Esophagus squamous epithelium (tissue), 5 donors: ENCODE results near the gene NEK4. TPM values are rescaled to one million over a fixed set of nuclear protein-coding genes. Genes with fewer than 3 reads are reported as not detected.

Experiments
- DNase-seq: peaks from one replicate; lab custom pipeline; 2025; lab: John Stamatoyannopoulos, UW
- H3K27ac ChIP-seq, 4 donors: fragments of 200-600 bp; sonication (generic); one replicate each; pipeline ENCODE4 v1.5.1; 2016 to 2019; ENCODE audit warnings: mild to moderate bottlenecking in 1 of 4
- H3K27me3 ChIP-seq, 4 donors: fragments of 200-600 bp; sonication (generic); 1 replicate in 3 of 4; 2 replicates in 1 of 4; pipeline versions ENCODE4 v1.5.1 to v1.6.0; 2017 to 2021; ENCODE audit warnings: antibody characterized with exemption in 1 of 4
- H3K36me3 ChIP-seq, 3 donors: fragments of 200-600 bp; sonication (generic); one replicate each; pipeline ENCODE4 v1.5.1; 2016 to 2019
- H3K4me1 ChIP-seq, 3 donors: fragments of 200-600 bp; sonication (generic); one replicate each; pipeline ENCODE4 v1.5.1; 2017 to 2019
- H3K4me3 ChIP-seq, 4 donors: fragments of 200-600 bp; sonication (generic); 1 replicate in 3 of 4; 2 replicates in 1 of 4; pipeline ENCODE4 v1.5.1; 2016 to 2019; ENCODE audit warnings: mild to moderate bottlenecking in 2 of 4, moderate library complexity in 1 of 4
- H3K9me3 ChIP-seq, 3 donors: fragments of 200-600 bp; sonication (generic); one replicate each; pipeline ENCODE4 v1.5.1; 2016 to 2019
- POLR2A ChIP-seq, 4 donors: fragments of 450-650 bp; IDR thresholded peaks; one replicate each; pipeline ENCODE4 v1.6.1; 2017; ENCODE audit warnings: antibody characterized with exemption in 4 of 4, mild to moderate bottlenecking in 4 of 4, moderate library complexity in 3 of 4
- WGBS, 2 donors: methylation state at CpG; one replicate each; pipeline ENCODE4 v1.1.5; 2018; 5-methylcytosine and 5-hydroxymethylcytosine counted together
- intact Hi-C: fragments of 100-400 bp; cut with DNase I; formaldehyde crosslinking; loops from one replicate; pipeline ENCODE4 v1.15.0; 2022
- total RNA-seq, 4 donors: library from RNA; depleted of rRNA; stranded (reverse); fragments of >200 nt; gene quantifications; one replicate each; pipeline ENCODE4 v1.1.0, GENCODE V29; 2016
- TF ChIP-seq, protein P1 (sequence below), 6 experiments: fragments of 450-650 bp in 4 of 6; fragments of 200-600 bp in 2 of 6; sonication (generic) in 2 of 6; IDR thresholded peaks; one replicate each; pipeline ENCODE4 v1.5.1; 2016 to 2019; ENCODE audit warnings: antibody characterized with exemption in 6 of 6, mild to moderate bottlenecking in 4 of 6, moderate library complexity in 4 of 6
- donor health status: DM: yes; HTN: yes; CAD: no.

The NEK4 gene
- total RNA-seq, 4 donors from 2014 or later = 8.0 to 16.6 (median 14.6) TPM

DNA sequence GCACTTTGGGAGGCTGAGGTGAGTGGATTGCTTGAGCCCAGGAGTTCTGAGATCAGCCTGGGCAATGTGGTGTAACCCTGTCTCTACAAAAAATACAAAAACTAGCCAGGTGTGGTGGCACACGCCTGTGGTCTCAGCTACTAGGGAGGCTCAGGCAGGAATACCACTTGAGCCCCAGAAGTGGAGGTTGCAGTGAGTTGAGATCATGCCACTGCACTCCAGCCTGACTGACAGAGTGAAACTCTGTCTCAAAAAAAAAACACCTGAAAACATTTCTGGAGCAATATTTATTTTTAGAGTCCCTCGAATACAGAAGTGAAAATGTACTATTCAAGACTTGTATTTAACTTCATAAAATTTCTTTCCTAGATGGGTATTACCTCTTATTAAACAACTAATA is 60.2 kb downstream of the NEK4 start:
- no peaks in the 10 kb centered on the region for H3K27me3 ChIP-seq
- peaks cover 11 to 28% (median 11%) of the 10 kb centered on the region in 3 donors for H3K4me1 ChIP-seq
- intact Hi-C loops = no loop called here
- no peak for DNase-seq
- TF ChIP-seq POLR2A (IDR thresholded peaks at IDR 0.05) = no peak
- TF ChIP-seq, protein P1, sequence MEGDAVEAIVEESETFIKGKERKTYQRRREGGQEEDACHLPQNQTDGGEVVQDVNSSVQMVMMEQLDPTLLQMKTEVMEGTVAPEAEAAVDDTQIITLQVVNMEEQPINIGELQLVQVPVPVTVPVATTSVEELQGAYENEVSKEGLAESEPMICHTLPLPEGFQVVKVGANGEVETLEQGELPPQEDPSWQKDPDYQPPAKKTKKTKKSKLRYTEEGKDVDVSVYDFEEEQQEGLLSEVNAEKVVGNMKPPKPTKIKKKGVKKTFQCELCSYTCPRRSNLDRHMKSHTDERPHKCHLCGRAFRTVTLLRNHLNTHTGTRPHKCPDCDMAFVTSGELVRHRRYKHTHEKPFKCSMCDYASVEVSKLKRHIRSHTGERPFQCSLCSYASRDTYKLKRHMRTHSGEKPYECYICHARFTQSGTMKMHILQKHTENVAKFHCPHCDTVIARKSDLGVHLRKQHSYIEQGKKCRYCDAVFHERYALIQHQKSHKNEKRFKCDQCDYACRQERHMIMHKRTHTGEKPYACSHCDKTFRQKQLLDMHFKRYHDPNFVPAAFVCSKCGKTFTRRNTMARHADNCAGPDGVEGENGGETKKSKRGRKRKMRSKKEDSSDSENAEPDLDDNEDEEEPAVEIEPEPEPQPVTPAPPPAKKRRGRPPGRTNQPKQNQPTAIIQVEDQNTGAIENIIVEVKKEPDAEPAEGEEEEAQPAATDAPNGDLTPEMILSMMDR (IDR thresholded peaks at IDR 0.05) = no peak
- peaks cover 0 to 46% (median 0%) of the 10 kb centered on the region in 3 donors for H3K36me3 ChIP-seq
- H3K4me3 ChIP-seq = no peak overlapping the region
- H3K9me3 ChIP-seq = no peaks in the 10 kb centered on the region
- 71 to 75% methylated on average over 2 of the region's 2 CpGs for WGBS, 2 donors
- H3K27ac ChIP-seq = no peak overlapping the region

DNA sequence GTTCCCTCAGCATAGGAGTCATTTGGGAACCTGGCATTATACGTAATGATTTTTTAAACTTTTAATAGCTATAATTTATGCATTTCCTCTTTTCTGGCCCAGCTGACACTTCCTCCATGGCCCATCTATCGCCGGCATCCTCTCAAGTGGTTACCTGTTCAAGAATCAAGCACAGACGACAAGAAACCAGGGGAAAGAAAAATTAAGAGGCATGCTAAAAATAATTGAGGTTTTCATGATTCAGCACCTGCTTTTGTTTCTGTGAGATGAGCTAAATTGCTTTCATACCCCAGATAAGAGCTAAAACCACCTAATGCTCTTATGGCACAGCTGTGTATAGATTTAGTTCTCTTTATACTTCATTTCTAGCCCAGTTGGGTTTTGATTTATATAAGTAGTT is 63.2 kb downstream of the NEK4 start:
- peak overlapping the region in 2 of 4 donors; percentile 84 to 96 for H3K27ac ChIP-seq
- H3K36me3 ChIP-seq = peaks cover 0 to 43% (median 0%) of the 10 kb centered on the region in 3 donors
- H3K27me3 ChIP-seq = no peaks in the 10 kb centered on the region
- no peaks in the 10 kb centered on the region for H3K9me3 ChIP-seq
- 54 to 65% methylated on average over 4 of the region's 4 CpGs for WGBS, 2 donors
- DNase-seq = no peak
- intact Hi-C loops = no loop called here
- peak overlapping the region in 3 of 4 donors; percentile 75 to 91 (median 77) for H3K4me3 ChIP-seq
- no peak for TF ChIP-seq POLR2A (IDR thresholded peaks at IDR 0.05)
- TF ChIP-seq, protein P1 (IDR thresholded peaks at IDR 0.05) = no peak
- H3K4me1 ChIP-seq = peaks cover 19 to 48% (median 24%) of the 10 kb centered on the region in 3 donors

DNA sequence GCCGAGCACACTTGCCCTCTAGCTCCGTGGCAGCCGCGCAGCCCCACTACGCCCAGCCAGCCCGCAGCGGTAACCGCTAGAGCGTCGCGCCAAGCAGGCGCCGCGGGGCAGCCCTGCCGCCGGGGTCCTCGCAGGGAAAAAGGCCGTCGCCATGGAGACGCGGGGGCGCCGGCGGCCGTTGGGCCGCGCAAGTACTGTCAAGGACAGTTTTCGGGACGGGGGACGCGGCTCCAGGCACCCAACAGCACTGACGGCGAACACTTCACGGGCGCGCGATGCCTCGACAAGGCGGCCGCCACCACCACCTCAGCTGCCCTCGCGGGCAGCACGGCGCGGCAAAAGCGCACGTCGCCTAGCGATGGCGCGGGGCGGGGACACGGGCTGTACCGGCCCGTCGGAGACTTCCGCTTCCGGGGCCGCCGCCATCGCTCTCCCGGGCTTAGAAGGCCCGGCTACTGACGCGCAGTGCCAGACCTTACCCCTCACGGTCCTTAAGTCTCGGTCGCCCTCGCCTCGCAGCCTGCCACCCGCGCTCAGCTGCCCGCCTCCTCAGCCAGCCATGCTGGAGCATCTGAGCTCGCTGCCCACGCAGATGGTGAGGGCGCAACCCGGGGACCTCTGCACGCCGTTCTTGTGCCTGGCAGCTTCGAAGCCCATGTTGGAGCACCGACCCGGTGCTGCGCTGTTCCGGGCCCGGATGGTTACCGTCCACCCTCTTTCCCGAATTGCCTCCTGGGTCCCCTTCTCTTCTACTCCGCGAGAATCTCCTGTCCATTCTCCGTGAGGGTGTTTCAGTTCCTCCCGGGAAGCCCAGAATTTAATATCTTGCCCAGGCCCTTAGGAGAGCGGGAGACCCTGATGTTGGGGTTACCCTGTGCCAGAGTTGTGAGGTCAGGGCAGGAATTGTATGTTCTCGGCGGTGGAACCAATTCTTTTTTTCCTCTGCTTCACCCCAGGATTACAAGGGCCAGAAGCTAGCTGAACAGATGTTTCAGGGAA is 64.8 kb downstream of the NEK4 start, which contains the start of the genes GLT8D1 and SPCS1:
GLT8D1 (minus strand) TSS at position 104 of the 999 bp plus-strand sequence. CDS start 5,331 bp downstream, outside the sequence.
SPCS1 (plus strand) TSS at position 419 of the 999 bp plus-strand sequence; CDS start at position 560, 141 bp downstream.
- H3K27ac ChIP-seq = peak within 1 kb of the TSS; percentile 84 to 96 (median 89)
- DNase-seq = peak; percentile 45
- peak within 1 kb of the TSS; percentile 75 to 91 (median 80) for H3K4me3 ChIP-seq
- no peaks in the 10 kb centered on the region for H3K27me3 ChIP-seq
- TF ChIP-seq, protein P1 (IDR thresholded peaks at IDR 0.05) = peak in 1 of 6 experiments; percentile 19
- peak in 2 of 4 donors; percentile 52 to 69 for TF ChIP-seq POLR2A (IDR thresholded peaks at IDR 0.05)
- peaks cover 19 to 48% (median 24%) of the 10 kb centered on the region in 3 donors for H3K4me1 ChIP-seq
- intact Hi-C loops = no loop called here
- H3K36me3 ChIP-seq = peaks cover 0 to 28% (median 0%) of the 10 kb centered on the region in 3 donors
- H3K9me3 ChIP-seq = no peaks in the 10 kb centered on the region
- 0 to 1% methylated on average over 34 to 39 of the region's 94 CpGs for WGBS, 2 donors

GRCh38 chr3:52705438-52705687 is 65.4 kb downstream of the NEK4 start:
- intact Hi-C loops = no loop called here
- Histone ChIP-seq H3K36me3 (peaks cover 0 to 27% (median 0%) of the 10 kb centered on the region in 3 donors), H3K4me3 (peak overlapping the region; percentile 75 to 91 (median 80)), H3K4me1 (peaks cover 19 to 48% (median 24%) of the 10 kb centered on the region in 3 donors), H3K9me3 (no peaks in the 10 kb centered on the region), H3K27ac (peak overlapping the region; percentile 84 to 96 (median 89)), H3K27me3 (no peaks in the 10 kb centered on the region)
- peak in 1 of 4 donors; percentile 57 for TF ChIP-seq POLR2A (IDR thresholded peaks at IDR 0.05)
- TF ChIP-seq, protein P1 (IDR thresholded peaks at IDR 0.05) = no peak
- peak; percentile 44 for DNase-seq
- 0% methylated on average over 4 of the region's 25 CpGs; no CpG with 5 or more reads in 1 of the 2 donors for WGBS, 2 donors
